Esophagus squamous epithelium (tissue), 4 donors: Measurements from ENCODE around the gene BHMT.

ENCODE experiments used
- POLR2A ChIP-seq, 4 donors: fragments of 450-650 bp; IDR thresholded peaks; one replicate each; pipeline ENCODE4 v1.6.1; 2017; ENCODE audit warnings: antibody characterized with exemption in 4 of 4, mild to moderate bottlenecking in 4 of 4, moderate library complexity in 3 of 4
- TF ChIP-seq, protein P1 (sequence below), 6 experiments: fragments of 450-650 bp in 4 of 6; fragments of 200-600 bp in 2 of 6; sonication (generic) in 2 of 6; IDR thresholded peaks; one replicate each; pipeline ENCODE4 v1.5.1; 2016 to 2019; ENCODE audit warnings: antibody characterized with exemption in 6 of 6, mild to moderate bottlenecking in 4 of 6, moderate library complexity in 4 of 6

DNA sequence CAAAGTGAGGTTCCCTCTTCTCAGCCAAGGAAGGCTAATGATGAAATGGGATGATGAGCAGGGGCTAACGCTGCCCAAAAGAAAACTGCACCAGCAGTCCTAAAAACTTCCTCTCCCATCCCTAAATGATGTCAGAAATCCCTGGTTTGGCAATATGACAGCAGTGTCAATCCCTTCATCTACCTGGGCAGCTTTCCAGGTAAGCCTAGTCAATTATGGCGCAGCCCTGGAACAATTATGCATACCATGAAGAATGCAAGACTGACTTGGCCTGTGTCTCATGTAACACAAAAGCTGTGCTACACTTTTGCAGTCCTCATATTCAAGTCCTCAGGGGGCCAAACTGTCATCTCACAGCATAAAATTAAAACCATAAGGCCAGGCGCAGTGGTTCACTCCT is 49.2 kb upstream of the BHMT start:
- TF ChIP-seq, protein P1, sequence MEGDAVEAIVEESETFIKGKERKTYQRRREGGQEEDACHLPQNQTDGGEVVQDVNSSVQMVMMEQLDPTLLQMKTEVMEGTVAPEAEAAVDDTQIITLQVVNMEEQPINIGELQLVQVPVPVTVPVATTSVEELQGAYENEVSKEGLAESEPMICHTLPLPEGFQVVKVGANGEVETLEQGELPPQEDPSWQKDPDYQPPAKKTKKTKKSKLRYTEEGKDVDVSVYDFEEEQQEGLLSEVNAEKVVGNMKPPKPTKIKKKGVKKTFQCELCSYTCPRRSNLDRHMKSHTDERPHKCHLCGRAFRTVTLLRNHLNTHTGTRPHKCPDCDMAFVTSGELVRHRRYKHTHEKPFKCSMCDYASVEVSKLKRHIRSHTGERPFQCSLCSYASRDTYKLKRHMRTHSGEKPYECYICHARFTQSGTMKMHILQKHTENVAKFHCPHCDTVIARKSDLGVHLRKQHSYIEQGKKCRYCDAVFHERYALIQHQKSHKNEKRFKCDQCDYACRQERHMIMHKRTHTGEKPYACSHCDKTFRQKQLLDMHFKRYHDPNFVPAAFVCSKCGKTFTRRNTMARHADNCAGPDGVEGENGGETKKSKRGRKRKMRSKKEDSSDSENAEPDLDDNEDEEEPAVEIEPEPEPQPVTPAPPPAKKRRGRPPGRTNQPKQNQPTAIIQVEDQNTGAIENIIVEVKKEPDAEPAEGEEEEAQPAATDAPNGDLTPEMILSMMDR (IDR thresholded peaks at IDR 0.05): no peak
- no peak for TF ChIP-seq POLR2A (IDR thresholded peaks at IDR 0.05)
